B cell (primary cell): ENCODE measurements around the gene ENO1.
"Not testable (repeated sequence)": the region's sequence is repeated elsewhere in the genome, so short reads cannot be mapped to it uniquely, and the experiment has no call there.

Experiments used
- EZH2 ChIP-seq: IDR thresholded peaks from 2 replicates; pipeline ENCODE4 v1.6.1; 2012; ENCODE audit warnings: borderline replicate concordance, low read depth, mild to moderate bottlenecking, moderate library complexity, low read length; ENCODE audit not compliant: insufficient read depth, poor library complexity, severe bottlenecking
- TF ChIP-seq, protein P1 (sequence below): fragments of 200-600 bp; IDR thresholded peaks from one replicate; pipeline ENCODE4 v1.8.0; 2022; ENCODE audit warnings: antibody characterized with exemption, mild to moderate bottlenecking

- TF ChIP-seq, protein P1, sequence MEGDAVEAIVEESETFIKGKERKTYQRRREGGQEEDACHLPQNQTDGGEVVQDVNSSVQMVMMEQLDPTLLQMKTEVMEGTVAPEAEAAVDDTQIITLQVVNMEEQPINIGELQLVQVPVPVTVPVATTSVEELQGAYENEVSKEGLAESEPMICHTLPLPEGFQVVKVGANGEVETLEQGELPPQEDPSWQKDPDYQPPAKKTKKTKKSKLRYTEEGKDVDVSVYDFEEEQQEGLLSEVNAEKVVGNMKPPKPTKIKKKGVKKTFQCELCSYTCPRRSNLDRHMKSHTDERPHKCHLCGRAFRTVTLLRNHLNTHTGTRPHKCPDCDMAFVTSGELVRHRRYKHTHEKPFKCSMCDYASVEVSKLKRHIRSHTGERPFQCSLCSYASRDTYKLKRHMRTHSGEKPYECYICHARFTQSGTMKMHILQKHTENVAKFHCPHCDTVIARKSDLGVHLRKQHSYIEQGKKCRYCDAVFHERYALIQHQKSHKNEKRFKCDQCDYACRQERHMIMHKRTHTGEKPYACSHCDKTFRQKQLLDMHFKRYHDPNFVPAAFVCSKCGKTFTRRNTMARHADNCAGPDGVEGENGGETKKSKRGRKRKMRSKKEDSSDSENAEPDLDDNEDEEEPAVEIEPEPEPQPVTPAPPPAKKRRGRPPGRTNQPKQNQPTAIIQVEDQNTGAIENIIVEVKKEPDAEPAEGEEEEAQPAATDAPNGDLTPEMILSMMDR = not testable (repeated sequence)
- TF ChIP-seq EZH2 = not testable (repeated sequence)
Measured at GRCh38 chr1:8830732-8831131, 47.8 kb downstream of the ENO1 start.
